H9 (cell line): ENCODE data around the gene OSGIN1. TPM values are rescaled to one million over a fixed set of nuclear protein-coding genes. Genes with fewer than 3 reads are reported as not detected.

Source experiments
- DNase-seq: peaks from one replicate; pipeline ENCODE4 v3.0.0-alpha.2; 2017
- H2AFZ ChIP-seq: one replicate; pipeline ENCODE4 v1.6.1; 2013; ENCODE audit warnings: mild to moderate bottlenecking, low read length, control low read depth, moderate library complexity
- H2AK5ac ChIP-seq: 2 replicates; pipeline ENCODE4 v1.6.1; 2013; ENCODE audit warnings: low read length, control low read depth, mixed read lengths; ENCODE audit not compliant: insufficient read length
- H2BK120ac ChIP-seq: one replicate; pipeline ENCODE4 v1.6.1; 2013; ENCODE audit warnings: low read depth, mild to moderate bottlenecking, low read length, control low read depth, inconsistent platforms; ENCODE audit not compliant: poor library complexity, severe bottlenecking
- H2BK12ac ChIP-seq: 2 replicates; pipeline ENCODE4 v1.6.1; 2013; ENCODE audit warnings: low read length, control low read depth, mixed read lengths, low read depth; ENCODE audit not compliant: insufficient read length
- H2BK15ac ChIP-seq: 2 replicates; pipeline ENCODE4 v1.6.1; 2013; ENCODE audit warnings: low read depth, low read length, control low read depth
- H2BK20ac ChIP-seq: one replicate; pipeline ENCODE4 v1.6.1; 2013; ENCODE audit warnings: low read depth, mild to moderate bottlenecking, low read length, control low read depth, inconsistent platforms; ENCODE audit not compliant: poor library complexity, severe bottlenecking
- H2BK5ac ChIP-seq: 2 replicates; pipeline ENCODE4 v1.6.1; 2013; ENCODE audit warnings: low read length, control low read depth, mixed read lengths; ENCODE audit not compliant: insufficient read length
- H3K14ac ChIP-seq: 2 replicates; pipeline ENCODE4 v1.6.1; 2013; ENCODE audit warnings: low read length, control low read depth; ENCODE audit not compliant: insufficient read depth
- H3K18ac ChIP-seq: 2 replicates; pipeline ENCODE4 v1.6.1; 2013; ENCODE audit warnings: low read depth, mild to moderate bottlenecking, mixed read lengths, low read length, control low read depth; ENCODE audit not compliant: insufficient read length
- H3K23ac ChIP-seq: 2 replicates; pipeline ENCODE4 v1.6.1; 2013; ENCODE audit warnings: low read length, control low read depth, mixed read lengths, low read depth; ENCODE audit not compliant: insufficient read length
- H3K23me2 ChIP-seq: 2 replicates; pipeline ENCODE4 v1.6.1; 2013; ENCODE audit warnings: low read depth, mild to moderate bottlenecking, mixed read lengths, low read length, control low read depth; ENCODE audit not compliant: insufficient read length, poor library complexity, severe bottlenecking
- H3K27ac ChIP-seq: 2 replicates; pipeline ENCODE4 v1.5.1; 2013; ENCODE audit warnings: low read length, control low read depth, mixed read lengths, low read depth; ENCODE audit not compliant: insufficient read length
- H3K27me3 ChIP-seq: 2 replicates; pipeline ENCODE4 v1.6.1; 2013; ENCODE audit warnings: low read length, control low read depth, inconsistent platforms; ENCODE audit not compliant: insufficient read depth
- H3K4ac ChIP-seq: 2 replicates; pipeline ENCODE4 v1.6.1; 2013; ENCODE audit warnings: low read depth, mild to moderate bottlenecking, control low read depth, inconsistent platforms, low read length, moderate library complexity
- H3K4me1 ChIP-seq: 2 replicates; pipeline ENCODE4 v1.6.1; 2013; ENCODE audit warnings: low read length, control low read depth, inconsistent platforms; ENCODE audit not compliant: insufficient read depth
- H3K4me2 ChIP-seq: 2 replicates; pipeline ENCODE4 v1.6.1; 2013; ENCODE audit warnings: low read length, control low read depth, mixed read lengths; ENCODE audit not compliant: insufficient read length, insufficient read depth
- H3K56ac ChIP-seq: 2 replicates; pipeline ENCODE4 v1.6.1; 2013; ENCODE audit warnings: low read depth, mild to moderate bottlenecking, mixed read lengths, low read length, control low read depth; ENCODE audit not compliant: insufficient read length
- H3K79me1 ChIP-seq: 2 replicates; pipeline ENCODE4 v1.6.1; 2013; ENCODE audit warnings: low read depth, mild to moderate bottlenecking, moderate library complexity, low read length, control low read depth, inconsistent platforms; ENCODE audit not compliant: insufficient read depth, poor library complexity, severe bottlenecking
- H3K79me2 ChIP-seq: 2 replicates; pipeline ENCODE4 v1.6.1; 2013; ENCODE audit warnings: low read length, control low read depth, inconsistent platforms; ENCODE audit not compliant: insufficient read depth
- H3K9ac ChIP-seq: 2 replicates; pipeline ENCODE4 v1.6.1; 2013; ENCODE audit warnings: low read length, control low read depth, mixed read lengths; ENCODE audit not compliant: insufficient read length; ENCODE audit errors: extremely low read depth
- H3K9me3 ChIP-seq: one replicate; pipeline ENCODE4 v1.6.1; 2013; ENCODE audit warnings: low read depth, low read length, inconsistent platforms; ENCODE audit not compliant: control insufficient read depth
- H3T11ph ChIP-seq: one replicate; pipeline ENCODE4 v1.6.1; 2013; ENCODE audit warnings: mild to moderate bottlenecking, low read length, control low read depth, inconsistent platforms
- H4K20me1 ChIP-seq: one replicate; pipeline ENCODE4 v1.6.1; 2013; ENCODE audit not compliant: control insufficient read depth, insufficient read length, insufficient read depth
- H4K5ac ChIP-seq: 2 replicates; pipeline ENCODE4 v1.6.1; 2013; ENCODE audit warnings: low read depth, mild to moderate bottlenecking, mixed read lengths, low read length, control low read depth; ENCODE audit not compliant: insufficient read length
- H4K8ac ChIP-seq: replicated peaks from 2 replicates; pipeline ENCODE4 v1.6.1; 2013; ENCODE audit warnings: low read length, control low read depth, mixed read lengths, low read depth; ENCODE audit not compliant: insufficient read length
- H4K91ac ChIP-seq: 2 replicates; pipeline ENCODE4 v1.6.1; 2013; ENCODE audit warnings: low read depth, mild to moderate bottlenecking, moderate library complexity, mixed read lengths, low read length, control low read depth; ENCODE audit not compliant: insufficient read length
- H3K27ac Mint-ChIP-seq, 3 experiments: 2 replicates in 2 of 3; 3 replicates in 1 of 3; pipeline ENCODE4 v1.8.0; 2020 to 2021; ENCODE audit warnings: mixed read lengths in 3 of 3, mild to moderate bottlenecking in 1 of 3, moderate library complexity in 1 of 3
- H3K27me3 Mint-ChIP-seq: 2 replicates; pipeline ENCODE4 v1.8.0; 2021; ENCODE audit warnings: low read depth, mild to moderate bottlenecking, moderate library complexity, mixed read lengths
- H3K36me3 Mint-ChIP-seq, 3 experiments: 2 replicates in 2 of 3; 3 replicates in 1 of 3; pipeline ENCODE4 v1.8.0; 2020 to 2021; ENCODE audit warnings: low read depth in 3 of 3, mixed read lengths in 3 of 3; ENCODE audit not compliant: insufficient read depth in 1 of 3
- H3K4me1 Mint-ChIP-seq, 2 experiments: 2 replicates each; pipeline ENCODE4 v1.8.0; 2020; ENCODE audit warnings: mixed read lengths in 2 of 2
- H3K4me3 Mint-ChIP-seq, 2 experiments: 2 replicates in 1 of 2; 3 replicates in 1 of 2; pipeline ENCODE4 v1.8.0; 2020 to 2021; ENCODE audit warnings: mild to moderate bottlenecking in 2 of 2, mixed read lengths in 2 of 2, moderate library complexity in 1 of 2
- H3K9me3 Mint-ChIP-seq, 2 experiments: 2 replicates in 1 of 2; 3 replicates in 1 of 2; pipeline ENCODE4 v1.8.0; 2020; ENCODE audit warnings: mild to moderate bottlenecking in 2 of 2, mixed read lengths in 2 of 2, moderate library complexity in 1 of 2
- WGBS: extraction: QIAGEN DNeasy Blood & Tissue Kit; methylation state at CpG from one replicate; pipeline ENCODE4 v1.1.7; 2013; ENCODE audit warnings: missing lambda C conversion rate, low lambda C conversion rate, mixed read lengths; ENCODE audit not compliant: insufficient read length; ENCODE audit errors: extremely low coverage; 5-methylcytosine and 5-hydroxymethylcytosine counted together
- total RNA-seq: library from RNA; stranded (reverse); gene quantifications from 2 replicates; pipeline ENCODE4 v1.2.1, GENCODE V29; 2021
- TF ChIP-seq, protein P1 (sequence below): fragments of 200-600 bp; sonication (generic); conservative IDR thresholded peaks from 3 replicates; pipeline ENCODE4 v1.8.0; 2021; ENCODE audit warnings: antibody characterized with exemption, mild to moderate bottlenecking

OSGIN1 gene
- total RNA-seq, 1 experiment from 2014 or later = 0.63 TPM

- H4K8ac ChIP-seq = no peak overlapping the region
- H3K4me1 Mint-ChIP-seq = peaks cover 24 to 40% of the 10 kb centered on the region in 2 experiments
- no peak overlapping the region for H3K4me2 ChIP-seq
- no peak overlapping the region for H2BK20ac ChIP-seq
- no peaks in the 10 kb centered on the region for H3K79me2 ChIP-seq
- peaks cover under 1 to 3% of the 10 kb centered on the region in 2 experiments; a peak in 4 of 5 replicates for H3K9me3 Mint-ChIP-seq
- H3K4me3 Mint-ChIP-seq = no peak overlapping the region
- H3T11ph ChIP-seq = no peak overlapping the region
- H3K27ac ChIP-seq = no peak overlapping the region
- H3K4me1 ChIP-seq = no peaks in the 10 kb centered on the region
- no peaks in the 10 kb centered on the region for H3K23me2 ChIP-seq
- H3K27me3 ChIP-seq = no peaks in the 10 kb centered on the region
- no peak overlapping the region for H2BK15ac ChIP-seq
- no peak overlapping the region for H2BK120ac ChIP-seq
- no peak overlapping the region for H3K4ac ChIP-seq
- no peak overlapping the region for H3K14ac ChIP-seq
- H3K56ac ChIP-seq = no peak overlapping the region
- H4K91ac ChIP-seq = no peak overlapping the region
- no CpG with 5 or more reads among the region's 10 CpGs for WGBS
- H3K9me3 ChIP-seq = no peaks in the 10 kb centered on the region
- DNase-seq = no peak
- no peak overlapping the region for H3K27ac Mint-ChIP-seq
- H4K5ac ChIP-seq = no peak overlapping the region
- peaks cover 41 to 80% (median 65%) of the 10 kb centered on the region in 3 experiments for H3K36me3 Mint-ChIP-seq
- peaks cover 2% of the 10 kb centered on the region for H3K27me3 Mint-ChIP-seq
- H3K23ac ChIP-seq = no peak overlapping the region
- H2AFZ ChIP-seq = no peak overlapping the region
- H2AK5ac ChIP-seq = no peak overlapping the region
- H2BK5ac ChIP-seq = no peak overlapping the region
- no peaks in the 10 kb centered on the region for H3K79me1 ChIP-seq
- no peaks in the 10 kb centered on the region for H4K20me1 ChIP-seq
- no peak overlapping the region for H2BK12ac ChIP-seq
- TF ChIP-seq, protein P1, sequence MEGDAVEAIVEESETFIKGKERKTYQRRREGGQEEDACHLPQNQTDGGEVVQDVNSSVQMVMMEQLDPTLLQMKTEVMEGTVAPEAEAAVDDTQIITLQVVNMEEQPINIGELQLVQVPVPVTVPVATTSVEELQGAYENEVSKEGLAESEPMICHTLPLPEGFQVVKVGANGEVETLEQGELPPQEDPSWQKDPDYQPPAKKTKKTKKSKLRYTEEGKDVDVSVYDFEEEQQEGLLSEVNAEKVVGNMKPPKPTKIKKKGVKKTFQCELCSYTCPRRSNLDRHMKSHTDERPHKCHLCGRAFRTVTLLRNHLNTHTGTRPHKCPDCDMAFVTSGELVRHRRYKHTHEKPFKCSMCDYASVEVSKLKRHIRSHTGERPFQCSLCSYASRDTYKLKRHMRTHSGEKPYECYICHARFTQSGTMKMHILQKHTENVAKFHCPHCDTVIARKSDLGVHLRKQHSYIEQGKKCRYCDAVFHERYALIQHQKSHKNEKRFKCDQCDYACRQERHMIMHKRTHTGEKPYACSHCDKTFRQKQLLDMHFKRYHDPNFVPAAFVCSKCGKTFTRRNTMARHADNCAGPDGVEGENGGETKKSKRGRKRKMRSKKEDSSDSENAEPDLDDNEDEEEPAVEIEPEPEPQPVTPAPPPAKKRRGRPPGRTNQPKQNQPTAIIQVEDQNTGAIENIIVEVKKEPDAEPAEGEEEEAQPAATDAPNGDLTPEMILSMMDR = no peak
- H3K18ac ChIP-seq = no peak overlapping the region
- no peak overlapping the region for H3K9ac ChIP-seq
Measured at GRCh38 chr16:83911290-83911689, 41.8 kb upstream of the OSGIN1 start.
